ENCODE results near the gene DLX5. TPM values are rescaled to one million over a fixed set of nuclear protein-coding genes. Genes with fewer than 3 reads are reported as not detected.
A peak's percentile ranks its signal among the peaks of the same experiment; 100 is the strongest.

DLX5 gene
- total and polyA plus RNA-seq, 2 donors (not counting 1 experiment from before 2014, with no cell fraction given), result 0.06 to 0.17 TPM

- Histone ChIP-seq H3K27ac (ENCODE audit: insufficient read depth, low read length) (no peak overlapping the region), H3K36me3 (ENCODE audit: control insufficient read depth, insufficient read depth, low read length) (no peaks in the 10 kb centered on the region), H3K4me2 (ENCODE audit: extremely low read depth, insufficient read depth, low read length) (no peak overlapping the region), H4K20me1 (ENCODE audit: control insufficient read depth, extremely low read depth, insufficient read depth, low read length) (no peaks in the 10 kb centered on the region), H3K27me3 (ENCODE audit: control insufficient read depth, insufficient read depth, low read length) (no peaks in the 10 kb centered on the region), H3K4me1 (ENCODE audit: control insufficient read depth, extremely low read depth, insufficient read depth, low read length) (no peaks in the 10 kb centered on the region), H3K4me3 (replicated peaks in 1 of 4; ENCODE audit: control extremely low read depth in 1 of 4, insufficient read depth in 1 of 4, low read depth in 3 of 4, low read length in 4 of 4) (no peak overlapping the region), H3K9me3 (ENCODE audit: control insufficient read depth, insufficient read depth, low read depth, low read length) (no peaks in the 10 kb centered on the region), H3K79me2 (ENCODE audit: control insufficient read depth, insufficient read depth, low read length) (no peaks in the 10 kb centered on the region), H3K9ac (ENCODE audit: insufficient read depth, low read length) (no peak overlapping the region), H2AFZ (ENCODE audit: low read length) (no peak overlapping the region)
- no peak for DNase-seq (ENCODE audit: low read depth in 2 of 2)
- TF ChIP-seq CTCF (conservative IDR thresholded peaks at IDR 0.05 in 1 of 2, IDR thresholded peaks at IDR 0.05 in 1 of 2; ENCODE audit: low read depth in 1 of 2, low read length in 2 of 2) (no peak), EZH2 (IDR thresholded peaks at IDR 0.05; ENCODE audit: low read length, missing control alignments) (no peak)
These were observed 48.5 kb downstream of the DLX5 start for GRCh38 chr7:96976106-96976505.

- no peaks in the 10 kb centered on the region for H3K9me3 ChIP-seq (ENCODE audit: control insufficient read depth, insufficient read depth, low read depth, low read length)
- DNase-seq (ENCODE audit: low read depth in 2 of 2), result peak in 1 of 2 donors; percentile 61
- no peak overlapping the region for H3K4me3 ChIP-seq (replicated peaks in 1 of 4; ENCODE audit: control extremely low read depth in 1 of 4, insufficient read depth in 1 of 4, low read depth in 3 of 4, low read length in 4 of 4)
- H3K4me1 ChIP-seq (ENCODE audit: control insufficient read depth, extremely low read depth, insufficient read depth, low read length), result no peaks in the 10 kb centered on the region
- H3K79me2 ChIP-seq (ENCODE audit: control insufficient read depth, insufficient read depth, low read length), result no peaks in the 10 kb centered on the region
- no peak overlapping the region for H3K27ac ChIP-seq (ENCODE audit: insufficient read depth, low read length)
- H3K27me3 ChIP-seq (ENCODE audit: control insufficient read depth, insufficient read depth, low read length), result no peaks in the 10 kb centered on the region
- no peak for TF ChIP-seq EZH2 (IDR thresholded peaks at IDR 0.05; ENCODE audit: low read length, missing control alignments)
- TF ChIP-seq CTCF (conservative IDR thresholded peaks at IDR 0.05 in 1 of 2, IDR thresholded peaks at IDR 0.05 in 1 of 2; ENCODE audit: low read depth in 1 of 2, low read length in 2 of 2), result no peak
- H3K9ac ChIP-seq (ENCODE audit: insufficient read depth, low read length), result no peak overlapping the region
- no peaks in the 10 kb centered on the region for H3K36me3 ChIP-seq (ENCODE audit: control insufficient read depth, insufficient read depth, low read length)
- no peak overlapping the region for H3K4me2 ChIP-seq (ENCODE audit: extremely low read depth, insufficient read depth, low read length)
- H2AFZ ChIP-seq (ENCODE audit: low read length), result no peak overlapping the region
- no peaks in the 10 kb centered on the region for H4K20me1 ChIP-seq (ENCODE audit: control insufficient read depth, extremely low read depth, insufficient read depth, low read length)
These were observed 50.6 kb downstream of the DLX5 start for GRCh38 chr7:96973986-96974385.

GRCh38 chr7:96970739-96971138 lies 53.9 kb downstream of the DLX5 start:
- Histone ChIP-seq H3K4me3 (replicated peaks in 1 of 4; ENCODE audit: control extremely low read depth in 1 of 4, insufficient read depth in 1 of 4, low read depth in 3 of 4, low read length in 4 of 4) (no peak overlapping the region), H3K4me2 (ENCODE audit: extremely low read depth, insufficient read depth, low read length) (no peak overlapping the region), H3K27me3 (ENCODE audit: control insufficient read depth, insufficient read depth, low read length) (no peaks in the 10 kb centered on the region), H3K27ac (ENCODE audit: insufficient read depth, low read length) (no peak overlapping the region), H2AFZ (ENCODE audit: low read length) (no peak overlapping the region), H3K9me3 (ENCODE audit: control insufficient read depth, insufficient read depth, low read depth, low read length) (no peaks in the 10 kb centered on the region), H3K36me3 (ENCODE audit: control insufficient read depth, insufficient read depth, low read length) (no peaks in the 10 kb centered on the region), H3K9ac (ENCODE audit: insufficient read depth, low read length) (no peak overlapping the region), H3K79me2 (ENCODE audit: control insufficient read depth, insufficient read depth, low read length) (no peaks in the 10 kb centered on the region), H3K4me1 (ENCODE audit: control insufficient read depth, extremely low read depth, insufficient read depth, low read length) (no peaks in the 10 kb centered on the region), H4K20me1 (ENCODE audit: control insufficient read depth, extremely low read depth, insufficient read depth, low read length) (no peaks in the 10 kb centered on the region)
- TF ChIP-seq CTCF (conservative IDR thresholded peaks at IDR 0.05 in 1 of 2, IDR thresholded peaks at IDR 0.05 in 1 of 2; ENCODE audit: low read depth in 1 of 2, low read length in 2 of 2) (no peak), EZH2 (IDR thresholded peaks at IDR 0.05; ENCODE audit: low read length, missing control alignments) (no peak)
- DNase-seq (ENCODE audit: low read depth in 2 of 2), result no peak

Other genes with a start within 250 kb of the DLX5 start
- under 0.01 TPM in 1 of 2 replicates, not detected in the other for gene DLX6, start 19.3 kb downstream of the DLX5 start, total RNA-seq
- not detected in 2 replicates for gene DLX6, start 19.3 kb downstream of the DLX5 start, polyA plus RNA-seq
- gene SDHAF3, start 92.9 kb upstream of the DLX5 start, total RNA-seq, result 7.3 and 8.7 TPM in 2 replicates
- 12.6 and 16.4 TPM in 2 replicates for gene SDHAF3, start 92.9 kb upstream of the DLX5 start, polyA plus RNA-seq